Endothelial cell (in vitro differentiated cells): ENCODE data around the gene DLGAP1. TPM values are rescaled to one million over a fixed set of nuclear protein-coding genes. Genes with fewer than 3 reads are reported as not detected.

Experiments
- DNase-seq: peaks from one replicate; pipeline ENCODE4 v3.0.0; 2021; ENCODE audit warnings: low spot score
- H3K27ac Mint-ChIP-seq: one replicate; pipeline ENCODE4 v1.8.0; 2021; ENCODE audit warnings: mixed read lengths, inconsistent platforms; ENCODE audit not compliant: unreplicated experiment
- H3K27me3 Mint-ChIP-seq: one replicate; pipeline ENCODE4 v1.8.0; 2021; ENCODE audit warnings: mild to moderate bottlenecking, moderate library complexity, mixed read lengths, inconsistent platforms; ENCODE audit not compliant: unreplicated experiment
- H3K36me3 Mint-ChIP-seq: one replicate; pipeline ENCODE4 v1.8.0; 2021; ENCODE audit warnings: mild to moderate bottlenecking, low read depth, mixed read lengths, inconsistent platforms; ENCODE audit not compliant: unreplicated experiment
- H3K4me1 Mint-ChIP-seq: one replicate; pipeline ENCODE4 v1.8.0; 2021; ENCODE audit warnings: mild to moderate bottlenecking, mixed read lengths, inconsistent platforms; ENCODE audit not compliant: unreplicated experiment
- H3K4me3 Mint-ChIP-seq: one replicate; pipeline ENCODE4 v1.8.0; 2021; ENCODE audit warnings: mild to moderate bottlenecking, mixed read lengths, inconsistent platforms; ENCODE audit not compliant: unreplicated experiment
- H3K9me3 Mint-ChIP-seq: one replicate; pipeline ENCODE4 v1.8.0; 2021; ENCODE audit warnings: mixed read lengths, inconsistent platforms; ENCODE audit not compliant: unreplicated experiment
- total RNA-seq: library from RNA; stranded (reverse); fragmentation: NEBNext Ultra II Directional; extraction: Animal tissue kit (Norgen Biotek cat#: 25700); gene quantifications from one replicate; pipeline ENCODE4 v1.2.1, GENCODE V29; 2021; ENCODE audit not compliant: unreplicated experiment
- TF ChIP-seq, protein P1 (sequence below): fragments of 200-600 bp; sonication (generic); IDR thresholded peaks from one replicate; pipeline ENCODE4 v1.5.0; 2021; ENCODE audit warnings: antibody characterized with exemption; ENCODE audit not compliant: unreplicated experiment

DLGAP1 gene
- total RNA-seq, 1 donor from 2014 or later, result 1.8 TPM

DNA sequence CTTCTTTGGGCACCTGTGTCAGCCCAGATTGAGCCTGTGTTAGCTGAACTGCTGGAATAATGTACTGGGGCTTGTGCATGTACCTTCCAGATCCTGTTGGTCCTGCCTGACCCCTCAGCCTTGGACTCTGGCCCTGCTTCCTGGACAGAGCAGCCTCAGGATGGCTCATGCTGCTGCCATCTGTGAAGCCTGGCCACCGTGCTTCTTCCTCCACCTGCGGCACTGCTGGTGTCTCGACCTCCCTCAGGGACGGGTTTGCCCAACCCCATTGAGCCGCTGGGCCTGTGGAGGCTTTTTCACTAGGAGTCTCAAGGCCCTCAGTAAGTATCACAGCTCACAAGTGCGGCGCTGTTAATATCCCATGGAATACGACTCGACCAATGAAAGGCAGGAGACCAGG, 662.4 kb downstream of the DLGAP1 start:
- Mint-ChIP-seq H3K27ac (no peak overlapping the region), H3K9me3 (no peaks in the 10 kb centered on the region), H3K4me3 (no peak overlapping the region), H3K36me3 (no peaks in the 10 kb centered on the region), H3K4me1 (peaks cover 10% of the 10 kb centered on the region), H3K27me3 (peaks cover 7% of the 10 kb centered on the region)
- DNase-seq, result no peak
- TF ChIP-seq, protein P1, sequence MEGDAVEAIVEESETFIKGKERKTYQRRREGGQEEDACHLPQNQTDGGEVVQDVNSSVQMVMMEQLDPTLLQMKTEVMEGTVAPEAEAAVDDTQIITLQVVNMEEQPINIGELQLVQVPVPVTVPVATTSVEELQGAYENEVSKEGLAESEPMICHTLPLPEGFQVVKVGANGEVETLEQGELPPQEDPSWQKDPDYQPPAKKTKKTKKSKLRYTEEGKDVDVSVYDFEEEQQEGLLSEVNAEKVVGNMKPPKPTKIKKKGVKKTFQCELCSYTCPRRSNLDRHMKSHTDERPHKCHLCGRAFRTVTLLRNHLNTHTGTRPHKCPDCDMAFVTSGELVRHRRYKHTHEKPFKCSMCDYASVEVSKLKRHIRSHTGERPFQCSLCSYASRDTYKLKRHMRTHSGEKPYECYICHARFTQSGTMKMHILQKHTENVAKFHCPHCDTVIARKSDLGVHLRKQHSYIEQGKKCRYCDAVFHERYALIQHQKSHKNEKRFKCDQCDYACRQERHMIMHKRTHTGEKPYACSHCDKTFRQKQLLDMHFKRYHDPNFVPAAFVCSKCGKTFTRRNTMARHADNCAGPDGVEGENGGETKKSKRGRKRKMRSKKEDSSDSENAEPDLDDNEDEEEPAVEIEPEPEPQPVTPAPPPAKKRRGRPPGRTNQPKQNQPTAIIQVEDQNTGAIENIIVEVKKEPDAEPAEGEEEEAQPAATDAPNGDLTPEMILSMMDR, result no peak

DNA sequence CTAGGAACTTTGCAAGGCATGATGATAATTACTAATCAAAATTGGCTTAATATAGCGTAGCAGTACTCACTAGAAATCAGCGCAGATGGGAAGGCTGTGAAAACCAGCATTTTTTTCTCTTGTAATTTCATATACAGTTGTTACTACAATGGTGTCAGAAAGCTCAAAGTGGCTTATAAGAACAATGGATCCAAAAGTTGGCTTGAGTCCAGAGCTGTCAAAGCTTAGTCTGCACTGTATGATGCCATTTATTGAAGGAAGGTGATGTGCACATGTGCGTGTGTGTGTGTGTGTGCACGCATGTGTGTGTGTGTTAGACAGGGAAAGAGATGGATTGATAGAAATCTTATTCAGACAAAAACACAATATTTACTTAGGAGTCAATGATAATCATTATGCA, 663.9 kb downstream of the DLGAP1 start:
- Mint-ChIP-seq H3K27ac (no peak overlapping the region), H3K9me3 (no peaks in the 10 kb centered on the region), H3K27me3 (peaks cover 5% of the 10 kb centered on the region), H3K4me1 (peaks cover 10% of the 10 kb centered on the region), H3K4me3 (no peak overlapping the region), H3K36me3 (no peaks in the 10 kb centered on the region)
- TF ChIP-seq, protein P1, result no peak
- DNase-seq, result no peak

DNA sequence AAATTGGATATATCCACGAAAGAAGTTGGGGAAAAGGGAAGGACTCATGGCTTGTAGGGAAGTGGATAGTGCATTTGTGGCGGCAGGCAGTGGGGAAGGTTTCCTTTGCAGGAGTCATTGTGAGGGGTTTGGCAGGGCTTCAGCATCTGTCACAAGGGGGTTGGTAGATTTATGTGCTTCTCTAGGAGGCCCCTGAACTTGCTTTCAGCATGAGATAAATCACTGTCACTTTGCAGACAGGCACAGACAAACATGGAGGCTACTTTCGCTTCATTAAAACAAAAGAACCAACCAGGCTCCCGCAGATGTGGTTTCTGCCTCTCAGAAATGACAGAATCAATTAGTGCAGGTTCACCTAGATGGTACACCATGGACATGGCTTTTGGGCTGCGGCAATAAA, 664.4 kb downstream of the DLGAP1 start:
- H3K4me1 Mint-ChIP-seq, result peaks cover 10% of the 10 kb centered on the region
- no peaks in the 10 kb centered on the region for H3K9me3 Mint-ChIP-seq
- peaks cover 5% of the 10 kb centered on the region for H3K27me3 Mint-ChIP-seq
- no peak for DNase-seq
- no peak overlapping the region for H3K27ac Mint-ChIP-seq
- TF ChIP-seq, protein P1, result no peak
- no peaks in the 10 kb centered on the region for H3K36me3 Mint-ChIP-seq
- H3K4me3 Mint-ChIP-seq, result no peak overlapping the region

DNA sequence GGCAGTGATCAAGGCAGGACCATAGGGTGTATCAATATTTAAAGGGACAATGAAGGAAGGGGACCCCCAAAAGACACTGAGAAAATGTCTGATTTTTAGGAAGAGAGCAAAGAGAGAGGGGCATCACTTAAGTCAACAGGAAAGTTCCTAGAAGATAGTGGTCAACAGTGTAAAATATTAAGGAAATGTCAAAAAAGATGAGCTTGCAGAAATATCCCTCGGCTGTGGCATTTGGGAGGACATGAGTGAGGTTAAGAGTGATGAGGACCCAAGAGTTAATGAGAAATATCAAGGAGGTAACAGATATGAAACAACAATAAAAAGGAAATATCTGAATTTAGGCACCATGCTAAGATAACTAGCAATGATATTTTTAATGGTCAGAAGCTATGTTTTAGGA, 665.6 kb downstream of the DLGAP1 start:
- Mint-ChIP-seq H3K36me3 (no peaks in the 10 kb centered on the region), H3K9me3 (no peaks in the 10 kb centered on the region), H3K27ac (no peak overlapping the region), H3K27me3 (peaks cover 6% of the 10 kb centered on the region), H3K4me3 (no peak overlapping the region), H3K4me1 (peaks cover 7% of the 10 kb centered on the region)
- DNase-seq, result no peak
- TF ChIP-seq, protein P1, result no peak

DNA sequence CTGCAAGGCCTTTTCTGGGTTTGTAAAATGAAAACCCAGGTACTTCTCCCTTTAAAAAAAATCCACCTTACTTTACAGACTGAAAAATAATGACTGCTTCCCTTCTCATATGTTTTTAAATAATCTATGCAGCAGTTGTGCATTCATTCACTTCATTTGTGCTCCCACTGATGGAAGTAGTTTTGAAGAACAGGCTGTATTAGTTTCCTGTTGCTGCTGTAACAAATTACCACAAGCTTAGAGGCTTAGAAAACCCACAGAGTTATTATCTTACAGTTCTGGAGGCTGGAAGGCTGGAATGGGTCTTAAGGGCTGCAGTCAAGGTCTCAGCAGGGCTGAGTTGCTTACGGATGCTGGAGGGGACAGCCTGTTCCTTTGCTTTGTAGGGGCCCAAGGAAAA, 670.2 kb downstream of the DLGAP1 start:
- Mint-ChIP-seq H3K9me3 (no peaks in the 10 kb centered on the region), H3K4me1 (no peaks in the 10 kb centered on the region), H3K4me3 (no peak overlapping the region), H3K36me3 (no peaks in the 10 kb centered on the region), H3K27ac (no peak overlapping the region), H3K27me3 (peaks cover 1% of the 10 kb centered on the region)
- DNase-seq, result no peak
- TF ChIP-seq, protein P1, result no peak
